HG03045 (cell line): ENCODE results near the gene SDF4.
A peak's percentile ranks its signal among the peaks of the same experiment; 100 is the strongest.

Experiments
- ATAC-seq: cut with Tn5 transposase; IDR thresholded peaks from one replicate; pipeline ENCODE4 v1.9.1; 2021; ENCODE audit warnings: mild to moderate bottlenecking, moderate library complexity; ENCODE audit not compliant: unreplicated experiment

SDF4 gene

GRCh38 chr1:1231400-1232207, at the start of gene SDF4:
Gene SDF4, minus strand, starts transcription at chr1:1232001. Its CDS starts 3,229 bp downstream, at chr1:1228772.
- peak; percentile 89 for ATAC-seq

GRCh38 chr1:1280782-1281481, 49.1 kb upstream of the SDF4 start:
- no peak for ATAC-seq

DNA sequence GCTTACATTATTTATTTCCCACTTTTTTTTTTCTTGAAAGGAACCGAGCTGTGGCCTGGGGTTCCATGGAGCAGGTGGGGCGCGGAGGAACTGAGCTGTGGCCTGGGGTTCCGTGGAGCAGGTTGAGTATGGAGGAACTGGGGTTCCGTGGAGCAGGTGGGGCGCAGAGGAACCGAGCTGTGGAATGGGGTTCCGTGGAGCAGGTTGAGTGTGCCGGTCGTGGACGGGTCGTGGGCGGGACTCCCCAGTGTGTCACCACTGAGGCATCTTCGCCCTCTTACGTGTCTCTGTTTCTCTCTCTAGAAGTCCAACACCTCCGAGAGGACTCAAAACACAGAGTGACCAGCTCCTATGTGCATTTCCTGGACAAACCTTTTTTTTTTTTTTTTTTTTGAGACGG, 47.2 kb upstream of the SDF4 start:
- no peak for ATAC-seq

DNA sequence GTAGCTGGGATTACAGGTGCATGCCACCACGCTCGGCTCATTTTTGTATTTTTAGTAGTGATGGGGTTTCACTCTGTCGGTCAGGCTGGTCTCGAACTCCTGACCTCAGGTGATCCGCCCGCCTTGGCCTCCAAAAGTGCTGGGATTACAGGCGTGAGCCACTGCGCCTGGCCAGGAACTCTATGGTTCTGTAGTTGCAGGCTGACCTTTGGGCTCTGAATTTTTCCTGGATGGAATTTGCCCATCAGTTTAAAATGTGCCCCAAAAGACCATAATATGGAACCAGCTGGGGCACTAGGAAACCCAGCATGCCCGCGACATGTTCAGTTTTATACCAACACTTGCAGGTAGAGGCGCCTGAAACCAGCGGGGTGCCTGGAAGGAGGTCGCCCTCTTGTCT, 46.8 kb upstream of the SDF4 start:
- ATAC-seq: no peak

DNA sequence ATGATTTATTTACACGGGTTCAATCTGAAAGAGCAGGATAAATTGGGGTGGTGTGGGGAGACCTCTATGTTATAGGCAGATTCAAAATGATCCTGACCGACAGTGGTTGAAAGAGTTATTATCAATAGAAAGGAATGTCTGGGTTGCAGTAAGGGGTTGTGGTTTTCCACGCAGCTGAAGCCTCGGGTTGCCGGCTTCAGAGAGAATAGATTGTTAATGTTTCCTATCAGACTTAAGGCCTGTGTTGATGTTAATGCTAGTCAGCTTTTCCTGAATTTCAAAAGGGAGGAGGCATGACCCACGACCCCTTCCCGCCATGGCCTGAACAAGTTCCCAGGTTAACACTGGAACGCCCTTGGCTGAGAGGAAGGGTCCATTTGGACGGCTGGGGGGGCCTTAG, 44.0 kb upstream of the SDF4 start:
- no peak for ATAC-seq

DNA sequence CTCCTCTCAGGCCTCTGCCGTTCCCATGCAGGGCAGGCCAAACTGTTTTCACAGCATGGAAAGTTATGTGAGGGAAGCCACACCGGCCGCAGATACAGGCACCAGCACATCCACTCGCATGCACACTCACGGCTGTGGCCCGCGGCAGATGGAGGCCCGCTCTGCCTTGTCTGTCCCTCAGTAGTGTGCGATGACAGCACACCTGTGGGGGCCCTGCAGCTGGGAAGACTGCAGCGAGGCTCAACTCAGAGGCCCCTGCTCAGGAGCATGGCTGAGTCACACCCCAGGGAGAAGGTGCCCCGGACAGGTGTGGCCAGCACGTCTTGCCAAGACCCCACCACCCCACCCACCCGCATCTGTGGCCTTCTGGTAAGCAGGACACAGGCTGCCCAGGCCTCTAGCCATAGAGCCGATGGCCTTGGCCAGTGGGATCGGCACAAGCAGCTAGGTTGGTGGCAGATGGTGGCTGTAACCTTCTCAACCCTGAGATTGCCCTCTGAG, 43.2 kb upstream of the SDF4 start:
- no peak for ATAC-seq

GRCh38 chr1:1274299-1274930, 42.6 kb upstream of the SDF4 start:
- no peak for ATAC-seq

- ATAC-seq: peak; percentile 85
These were observed 41.9 kb upstream of the SDF4 start, which contains the start of gene UBE2J2 for GRCh38 chr1:1273512-1274298. Gene UBE2J2, minus strand, starts transcription at chr1:1273854. Its CDS starts 5,862 bp downstream, at chr1:1267992.

GRCh38 chr1:1273209-1273511, 41.4 kb upstream of the SDF4 start:
- no peak for ATAC-seq

GRCh38 chr1:1272341-1273208, 40.8 kb upstream of the SDF4 start:
- ATAC-seq: no peak

DNA sequence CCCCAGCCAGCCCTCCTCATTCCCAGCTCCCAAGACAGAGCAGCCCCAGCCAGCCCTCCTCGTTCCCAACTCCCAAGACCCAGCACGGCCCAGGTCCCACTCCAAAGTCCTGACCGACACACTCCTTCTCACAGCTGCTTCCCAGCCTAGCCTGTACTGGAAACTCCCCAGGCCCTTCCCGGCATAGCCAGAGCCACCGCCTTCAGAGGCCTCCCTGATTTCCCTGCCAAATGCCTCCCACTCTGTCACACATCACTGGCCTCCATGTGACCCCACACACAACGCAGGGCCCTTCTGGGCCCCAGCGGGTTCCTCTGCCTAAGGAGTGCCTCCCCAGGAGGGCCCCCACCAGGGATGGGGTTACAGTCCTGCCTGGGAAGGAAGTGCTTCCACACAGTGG, 39.0 kb upstream of the SDF4 start:
- ATAC-seq: no peak

- no peak for ATAC-seq
These were observed 36.5 kb upstream of the SDF4 start for GRCh38 chr1:1268284-1268682.

- no peak for ATAC-seq
These were observed 35.9 kb upstream of the SDF4 start for GRCh38 chr1:1267488-1268283.

- ATAC-seq: no peak
These were observed 33.1 kb upstream of the SDF4 start for GRCh38 chr1:1264868-1265272.

GRCh38 chr1:1264026-1264425, 32.2 kb upstream of the SDF4 start:
- ATAC-seq: no peak

DNA sequence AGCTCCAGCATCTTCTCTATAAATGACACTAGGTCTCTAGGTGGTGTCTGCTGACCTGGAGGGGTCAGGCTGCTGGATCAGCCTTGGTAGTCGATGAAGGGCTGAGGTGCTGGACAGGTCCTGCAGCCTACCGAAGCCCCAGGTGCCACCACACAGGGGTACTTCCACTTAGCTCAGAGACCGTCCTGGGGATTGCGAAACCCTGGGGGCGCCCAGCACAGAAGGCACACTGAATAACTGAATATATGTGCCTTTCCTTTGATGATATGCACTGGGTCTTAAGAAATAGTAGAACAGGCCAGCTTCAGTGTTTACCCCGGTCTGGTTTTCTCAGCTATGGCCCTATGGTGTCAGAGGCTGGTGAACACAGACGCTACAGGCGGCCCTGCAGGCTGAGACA, 31.0 kb upstream of the SDF4 start:
- no peak for ATAC-seq

DNA sequence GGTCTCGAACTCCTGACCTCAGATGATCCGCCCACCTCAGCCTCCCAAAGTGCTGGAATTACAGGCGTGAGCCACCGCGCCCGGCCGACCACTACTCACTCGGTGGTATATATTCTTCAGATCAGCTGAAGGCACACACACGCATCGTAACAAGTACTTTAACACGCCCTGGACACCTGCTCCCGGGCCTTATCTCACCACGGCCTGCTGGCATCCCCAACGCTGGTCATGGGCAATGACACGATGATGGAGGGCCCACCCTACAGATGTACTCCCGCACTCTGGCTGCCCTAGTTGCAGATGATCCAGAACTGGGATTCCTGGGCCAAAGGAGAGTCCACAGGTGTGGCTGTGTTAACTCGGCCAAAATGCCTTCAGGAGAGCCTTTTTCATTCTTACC, 30.3 kb upstream of the SDF4 start:
- ATAC-seq: no peak

GRCh38 chr1:1260843-1261560, 29.2 kb upstream of the SDF4 start:
- no peak for ATAC-seq
